Measurements from ENCODE around the gene IMP3. TPM values are rescaled to one million over a fixed set of nuclear protein-coding genes. Genes with fewer than 3 reads are reported as not detected.
A peak's percentile ranks its signal among the peaks of the same experiment; 100 is the strongest.
"Not testable (repeated sequence)": the region's sequence is repeated elsewhere in the genome, so short reads cannot be mapped to it uniquely, and the experiment has no call there.

The IMP3 gene
- polyA plus RNA-seq, 6 donors from 2014 or later, result 173 to 270 (median 228) TPM

DNA sequence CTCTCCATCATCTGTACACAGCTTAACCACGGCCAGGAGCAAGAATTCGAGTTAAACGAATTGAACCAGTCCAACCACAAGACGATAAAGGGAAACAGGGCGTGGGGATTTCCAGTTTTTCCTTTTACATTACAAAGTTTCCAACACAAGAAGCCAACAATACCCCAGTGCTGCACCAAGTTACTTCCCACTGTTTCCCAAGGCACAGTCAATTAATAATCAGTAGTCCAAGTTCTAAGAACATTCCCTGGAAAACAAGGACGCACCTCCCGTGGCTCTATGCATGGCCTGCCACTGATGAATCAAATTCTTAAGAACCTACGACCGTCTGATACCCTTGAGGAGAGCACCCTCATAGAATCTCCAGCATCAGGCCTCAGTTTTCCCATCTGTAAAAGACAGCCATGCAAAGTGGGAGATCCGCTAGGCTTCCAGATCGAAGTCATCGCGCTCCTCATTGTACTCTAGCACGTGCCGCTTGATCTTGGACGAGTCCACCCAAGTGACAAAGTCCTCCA lies 774 bp downstream of the IMP3 start:
- no peaks in the 10 kb centered on the region for H3K9me3 Mint-ChIP-seq
- peak overlapping the region; percentile 91 to 98 (median 97) for H3K27ac Mint-ChIP-seq
- H3K4me1 Mint-ChIP-seq, result peaks cover 25 to 42% (median 36%) of the 10 kb centered on the region in 3 donors
- no peak for ATAC-seq (ENCODE audit: low read depth in 2 of 2)
- H3K27me3 Mint-ChIP-seq, result no peaks in the 10 kb centered on the region
- DNase-seq, result no peak
- H3K36me3 Mint-ChIP-seq, result no peaks in the 10 kb centered on the region
- peak overlapping the region; percentile 87 to 97 (median 94) for H3K4me3 Mint-ChIP-seq

DNA sequence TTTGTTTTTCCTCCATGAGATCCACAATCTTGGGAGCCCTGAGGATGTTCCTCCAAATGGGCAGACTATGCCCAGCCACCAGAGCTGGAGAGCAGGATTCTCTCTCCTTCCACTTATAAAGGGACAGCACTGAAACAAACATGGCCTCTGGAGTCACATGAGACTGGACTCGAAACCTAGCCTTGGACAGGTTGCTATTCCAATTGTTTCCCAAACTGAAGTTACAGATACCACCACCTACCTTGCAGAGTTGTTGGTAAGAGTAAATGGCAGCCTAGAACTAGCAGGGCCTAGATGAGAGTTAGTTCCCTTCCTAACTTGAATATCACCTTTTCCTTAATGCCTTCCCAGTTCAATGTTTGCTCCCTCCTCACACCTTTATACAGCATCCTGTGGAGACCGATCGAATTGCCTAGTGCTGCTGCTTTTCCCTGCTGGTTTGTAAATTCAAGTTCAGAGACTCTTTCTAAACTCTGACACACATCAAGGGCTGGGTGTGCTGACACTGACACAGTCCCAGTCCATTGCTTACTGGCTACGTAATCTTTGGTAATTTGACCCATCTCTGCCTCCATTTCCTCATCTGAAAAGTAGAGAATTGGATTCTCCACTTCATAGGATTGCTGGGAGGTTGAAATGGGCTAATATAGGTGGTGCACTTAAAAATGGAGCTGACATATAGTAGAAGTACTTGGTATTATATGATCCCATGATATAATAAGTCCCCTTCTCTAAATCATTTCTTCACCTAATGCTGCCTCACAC lies 2.6 kb downstream of the IMP3 start:
- no peak for ATAC-seq (ENCODE audit: low read depth in 2 of 2)
- H3K36me3 Mint-ChIP-seq, result no peaks in the 10 kb centered on the region
- DNase-seq, result no peak
- no peaks in the 10 kb centered on the region for H3K27me3 Mint-ChIP-seq
- H3K27ac Mint-ChIP-seq, result peak overlapping the region in 1 of 6 donors; percentile 42
- H3K9me3 Mint-ChIP-seq, result no peaks in the 10 kb centered on the region
- H3K4me1 Mint-ChIP-seq, result peaks cover 25 to 42% (median 36%) of the 10 kb centered on the region in 3 donors
- H3K4me3 Mint-ChIP-seq, result peak overlapping the region in 5 of 8 donors; percentile 16 to 97 (median 73)

DNA sequence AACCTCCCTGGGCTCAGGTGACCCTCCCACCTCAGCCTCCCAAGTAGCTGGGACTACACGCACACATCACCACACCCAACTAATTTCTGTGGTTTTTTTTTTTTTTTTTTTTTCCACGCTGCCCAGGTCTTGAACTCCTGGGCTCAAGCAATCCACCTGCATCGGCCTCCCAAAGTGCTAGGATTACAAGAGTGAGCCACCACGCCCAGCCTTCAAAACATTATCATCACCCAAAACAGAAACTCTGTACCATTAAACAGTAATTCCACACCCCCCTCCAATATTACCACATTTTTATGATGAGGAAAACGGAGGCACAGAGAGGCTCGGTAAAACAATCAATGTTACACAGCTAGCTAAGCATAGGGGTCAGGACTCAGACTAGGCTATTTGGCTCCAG lies 4.0 kb downstream of the IMP3 start:
- Mint-ChIP-seq H3K4me1 (peaks cover 22 to 38% (median 34%) of the 10 kb centered on the region in 3 donors), H3K27ac (peak overlapping the region in 1 of 6 donors; percentile 93), H3K9me3 (no peaks in the 10 kb centered on the region), H3K36me3 (no peaks in the 10 kb centered on the region), H3K4me3 (no peak overlapping the region), H3K27me3 (no peaks in the 10 kb centered on the region)
- no peak for ATAC-seq (ENCODE audit: low read depth in 2 of 2)
- no peak for DNase-seq

DNA sequence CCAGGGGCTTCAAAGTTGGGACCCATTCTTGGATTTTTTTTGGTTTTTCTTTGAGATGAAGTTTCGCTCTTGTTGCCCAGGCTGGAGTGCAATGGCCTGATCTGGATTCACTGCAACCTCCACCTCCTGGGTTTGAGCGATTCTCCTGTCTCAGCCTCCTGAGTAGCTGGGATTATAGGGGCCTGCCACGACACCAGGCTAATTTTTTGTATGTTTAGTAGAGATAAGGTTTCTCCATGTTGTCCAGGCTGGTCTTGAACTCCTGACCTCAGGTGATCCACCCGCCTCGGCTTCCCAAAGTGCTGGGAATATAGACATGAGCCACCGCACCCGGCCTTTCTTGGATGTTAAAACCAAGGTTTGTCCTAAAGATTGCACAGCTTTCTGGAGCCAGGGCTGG lies 6.1 kb downstream of the IMP3 start:
- H3K36me3 Mint-ChIP-seq; H3K4me3 Mint-ChIP-seq; DNase-seq; H3K9me3 Mint-ChIP-seq; ATAC-seq (ENCODE audit: low read depth in 2 of 2); H3K27me3 Mint-ChIP-seq; H3K27ac Mint-ChIP-seq: not testable (repeated sequence)
- peaks cover 19 to 23% (median 22%) of the 10 kb centered on the region in 3 donors for H3K4me1 Mint-ChIP-seq

DNA sequence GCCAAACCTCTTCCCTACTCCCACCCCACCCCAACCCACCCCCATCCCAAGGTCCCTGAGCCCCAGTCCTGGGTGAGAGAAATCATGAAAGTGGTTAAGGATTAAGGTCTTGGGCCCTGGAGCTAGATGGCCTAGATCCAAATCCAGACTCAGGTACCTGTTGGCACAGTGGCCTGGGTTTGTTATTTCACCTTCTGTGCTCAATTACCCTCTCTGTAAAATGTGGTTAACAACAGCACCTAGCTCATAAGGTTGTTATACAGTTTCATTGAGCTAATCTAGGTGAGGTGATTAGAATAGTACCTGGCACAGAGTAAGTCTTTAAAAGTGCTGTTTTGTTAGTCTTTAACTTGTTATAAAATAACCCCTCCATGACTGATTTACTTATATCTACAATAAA lies 8.1 kb downstream of the IMP3 start:
- Mint-ChIP-seq H3K27ac (no peak overlapping the region), H3K9me3 (no peaks in the 10 kb centered on the region), H3K36me3 (no peaks in the 10 kb centered on the region), H3K4me1 (peaks cover 6 to 7% (median 7%) of the 10 kb centered on the region in 3 donors), H3K4me3 (no peak overlapping the region), H3K27me3 (no peaks in the 10 kb centered on the region)
- DNase-seq, result no peak
- no peak for ATAC-seq (ENCODE audit: low read depth in 2 of 2)

DNA sequence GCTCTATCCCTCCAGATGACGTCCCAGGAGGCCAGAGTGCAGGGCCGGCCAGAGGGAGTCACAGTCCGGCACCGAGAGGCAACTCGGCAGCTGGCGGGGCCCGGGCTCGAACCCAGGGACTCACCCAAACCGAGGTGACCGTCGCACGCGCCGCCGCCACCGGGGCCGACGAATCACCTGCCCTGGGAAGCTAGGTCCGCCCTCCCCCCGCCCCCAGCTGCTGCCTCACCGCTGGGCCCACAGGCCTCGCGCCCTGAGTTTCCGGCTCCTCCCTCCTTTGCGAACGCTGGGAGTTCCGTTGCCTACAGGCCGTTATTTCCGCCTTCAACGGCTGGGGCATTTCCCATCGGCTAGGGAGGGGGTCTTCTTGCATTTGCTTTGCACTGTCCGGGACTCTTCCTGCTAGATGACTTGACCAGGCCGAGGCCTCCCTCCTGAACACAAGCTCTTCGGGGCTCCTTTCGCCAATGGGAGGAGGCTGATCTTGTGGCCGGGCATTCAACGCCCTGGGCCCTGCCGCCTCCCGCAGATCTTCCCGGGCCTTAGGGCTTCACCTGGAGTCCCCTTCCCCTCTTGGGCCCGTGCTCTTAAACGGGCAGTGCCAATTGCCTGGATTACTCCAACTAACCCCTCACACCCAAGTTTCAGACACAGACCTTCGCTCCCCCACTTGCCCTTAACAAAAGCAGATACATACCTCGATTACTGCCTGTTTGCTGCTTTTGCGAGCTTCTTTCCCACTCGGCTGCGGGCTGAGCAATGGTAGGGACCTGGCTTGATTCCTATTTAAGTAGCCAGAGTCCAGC lies 14.3 kb downstream of the IMP3 start, which contains the start of gene SNUPN:
SNUPN (minus strand) TSS at position 184 of the 806 bp plus-strand sequence. CDS start 4,674 bp downstream, outside the sequence.
- Mint-ChIP-seq H3K27me3 (no peaks in the 10 kb centered on the region), H3K9me3 (no peaks in the 10 kb centered on the region), H3K4me1 (peaks cover 17 to 19% (median 19%) of the 10 kb centered on the region in 3 donors), H3K27ac (peak within 1 kb of the TSS; percentile 94 to 99 (median 98)), H3K36me3 (no peaks in the 10 kb centered on the region), H3K4me3 (peak within 1 kb of the TSS; percentile 85 to 98 (median 92))
- ATAC-seq (ENCODE audit: low read depth in 2 of 2), result peak; percentile 93
- DNase-seq, result peak; percentile 86

DNA sequence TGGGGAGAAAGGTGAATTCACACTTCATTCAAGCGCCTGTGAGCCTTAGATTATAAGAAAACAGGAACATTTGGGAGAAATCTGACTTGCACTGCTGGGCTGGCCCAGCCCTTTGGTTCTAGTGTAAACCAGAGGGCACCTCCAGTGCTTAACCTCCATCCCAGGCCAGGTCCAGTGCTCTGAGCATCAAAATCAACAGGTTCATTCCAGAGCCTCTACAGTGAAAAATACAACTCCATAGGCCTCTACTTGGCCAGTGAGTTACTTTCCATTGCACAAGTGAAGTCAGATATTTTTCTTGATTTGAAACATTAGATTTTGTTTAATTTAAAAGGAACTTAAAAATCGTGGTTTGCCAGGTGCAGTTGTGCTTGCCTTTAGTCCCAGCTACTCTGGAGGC lies 17.5 kb downstream of the IMP3 start:
- peak overlapping the region in 2 of 8 donors; percentile 30 to 72 for H3K4me3 Mint-ChIP-seq

DNA sequence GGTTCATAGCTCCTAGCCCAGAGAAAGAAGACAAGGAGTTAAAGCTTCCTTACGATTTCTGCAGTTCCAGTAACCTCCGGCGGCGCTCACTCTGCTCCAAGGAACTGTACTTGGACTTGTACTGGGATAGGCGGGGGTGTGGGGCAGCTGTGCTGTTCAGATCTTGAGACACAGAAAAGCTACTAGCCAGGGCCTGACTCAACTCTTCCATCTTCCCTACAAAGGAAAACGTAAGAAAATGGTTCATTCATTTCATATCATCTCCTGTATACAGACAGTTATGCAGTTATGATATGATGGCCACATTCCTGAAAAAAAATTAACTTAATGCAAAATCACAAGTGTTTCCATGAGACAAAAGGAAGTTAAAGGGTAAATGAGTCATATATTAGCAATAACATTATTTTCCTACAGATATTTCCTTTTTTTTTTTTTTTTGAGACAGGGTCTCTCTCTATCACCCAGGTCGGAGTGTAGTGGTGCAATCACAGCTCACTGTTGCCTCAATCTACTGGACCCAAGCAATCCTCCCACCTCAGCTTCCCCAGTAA lies 19.1 kb downstream of the IMP3 start:
- no peak overlapping the region for H3K4me3 Mint-ChIP-seq
- ATAC-seq (ENCODE audit: low read depth in 2 of 2), result no peak
- DNase-seq, result no peak
- H3K36me3 Mint-ChIP-seq, result peaks cover 15 to 16% of the 10 kb centered on the region in 2 donors
- H3K9me3 Mint-ChIP-seq, result no peaks in the 10 kb centered on the region
- H3K27ac Mint-ChIP-seq, result peak overlapping the region in 5 of 6 donors; percentile 21 to 62 (median 48)
- no peaks in the 10 kb centered on the region for H3K27me3 Mint-ChIP-seq
- peaks cover 8 to 16% (median 15%) of the 10 kb centered on the region in 3 donors for H3K4me1 Mint-ChIP-seq

More for the DNA sequence above, 17.5 kb downstream of the IMP3 start:
- ATAC-seq (ENCODE audit: low read depth in 2 of 2), result no peak
- DNase-seq, result no peak
- peaks cover 14 to 22% (median 20%) of the 10 kb centered on the region in 3 donors for H3K4me1 Mint-ChIP-seq
- H3K9me3 Mint-ChIP-seq, result no peaks in the 10 kb centered on the region
- no peaks in the 10 kb centered on the region for H3K27me3 Mint-ChIP-seq
- H3K36me3 Mint-ChIP-seq, result peaks cover 2 to 5% of the 10 kb centered on the region in 2 donors
- H3K27ac Mint-ChIP-seq, result peak overlapping the region in 1 of 6 donors; percentile 57

DNA sequence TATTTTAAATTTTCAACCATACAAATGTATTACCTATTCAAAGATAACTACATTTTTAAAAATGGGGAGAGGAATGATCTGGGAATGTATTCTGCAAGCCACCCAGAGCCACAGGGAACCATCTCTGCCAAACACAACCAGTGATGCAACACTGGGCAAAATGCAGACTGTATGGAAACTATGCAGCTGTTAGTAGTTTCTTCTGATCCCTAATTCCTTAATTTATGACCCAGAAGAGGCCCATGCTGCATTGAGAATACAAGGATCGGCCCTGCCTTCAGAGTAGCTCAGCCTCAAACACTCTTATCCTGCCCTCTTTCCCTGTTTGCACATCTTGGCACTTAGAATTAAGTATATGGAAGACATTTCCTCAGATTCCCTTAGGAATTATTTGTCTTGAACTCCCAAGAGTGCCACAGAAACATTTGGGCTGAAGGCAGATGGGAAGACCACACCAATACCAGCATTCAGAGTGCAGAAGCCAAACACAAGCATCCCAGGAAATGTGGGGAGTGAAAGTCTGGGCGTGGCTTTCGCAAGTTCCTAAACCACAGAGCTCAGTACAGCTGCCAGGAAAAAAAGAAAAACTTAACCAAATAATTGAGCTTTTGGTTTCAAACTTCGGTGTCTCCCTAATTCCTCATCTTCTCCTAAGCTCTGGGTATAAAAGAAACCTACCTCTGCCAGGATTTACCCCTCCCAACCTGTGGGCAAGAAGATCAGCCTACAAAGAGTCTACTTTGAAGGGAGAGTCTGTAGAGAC lies 19.8 kb downstream of the IMP3 start:
- no peak for DNase-seq
- no peak for ATAC-seq (ENCODE audit: low read depth in 2 of 2)
- no peak overlapping the region for H3K27ac Mint-ChIP-seq
- H3K9me3 Mint-ChIP-seq, result no peaks in the 10 kb centered on the region
- H3K27me3 Mint-ChIP-seq, result no peaks in the 10 kb centered on the region
- peaks cover 19 to 22% of the 10 kb centered on the region in 2 donors for H3K36me3 Mint-ChIP-seq
- H3K4me1 Mint-ChIP-seq, result peaks cover 7 to 15% (median 12%) of the 10 kb centered on the region in 3 donors
- H3K4me3 Mint-ChIP-seq, result peak overlapping the region in 1 of 8 donors; percentile 12

DNA sequence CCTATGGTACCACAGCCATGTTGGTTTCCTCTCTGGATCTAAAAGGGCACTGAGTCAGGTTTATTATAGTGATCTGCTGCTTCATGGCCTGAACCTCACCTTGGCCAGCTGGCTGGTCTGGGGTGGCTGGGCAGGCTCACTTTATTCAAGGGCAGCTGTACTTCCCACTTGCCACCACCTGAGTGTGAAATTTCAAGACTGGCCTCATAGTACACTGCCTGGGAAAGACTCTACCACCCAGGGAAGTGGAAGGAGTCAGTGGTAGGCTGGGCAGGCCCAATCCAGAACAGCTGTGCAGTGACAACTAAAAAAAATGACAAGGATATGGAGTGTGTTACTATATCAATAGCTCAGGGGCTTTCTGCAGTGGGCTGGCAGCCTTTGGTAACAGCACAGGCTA lies 23.3 kb downstream of the IMP3 start:
- H3K4me3 Mint-ChIP-seq, result no peak overlapping the region
- H3K4me1 Mint-ChIP-seq, result peaks cover 6 to 18% (median 8%) of the 10 kb centered on the region in 3 donors
- ATAC-seq (ENCODE audit: low read depth in 2 of 2) (no peak), DNase-seq (no peak)
- H3K27ac Mint-ChIP-seq, result peak overlapping the region in 2 of 6 donors; percentile 45 to 83
- H3K27me3 Mint-ChIP-seq, result no peaks in the 10 kb centered on the region
- H3K36me3 Mint-ChIP-seq, result peaks cover 29 to 46% of the 10 kb centered on the region in 2 donors
- H3K9me3 Mint-ChIP-seq, result no peaks in the 10 kb centered on the region

DNA sequence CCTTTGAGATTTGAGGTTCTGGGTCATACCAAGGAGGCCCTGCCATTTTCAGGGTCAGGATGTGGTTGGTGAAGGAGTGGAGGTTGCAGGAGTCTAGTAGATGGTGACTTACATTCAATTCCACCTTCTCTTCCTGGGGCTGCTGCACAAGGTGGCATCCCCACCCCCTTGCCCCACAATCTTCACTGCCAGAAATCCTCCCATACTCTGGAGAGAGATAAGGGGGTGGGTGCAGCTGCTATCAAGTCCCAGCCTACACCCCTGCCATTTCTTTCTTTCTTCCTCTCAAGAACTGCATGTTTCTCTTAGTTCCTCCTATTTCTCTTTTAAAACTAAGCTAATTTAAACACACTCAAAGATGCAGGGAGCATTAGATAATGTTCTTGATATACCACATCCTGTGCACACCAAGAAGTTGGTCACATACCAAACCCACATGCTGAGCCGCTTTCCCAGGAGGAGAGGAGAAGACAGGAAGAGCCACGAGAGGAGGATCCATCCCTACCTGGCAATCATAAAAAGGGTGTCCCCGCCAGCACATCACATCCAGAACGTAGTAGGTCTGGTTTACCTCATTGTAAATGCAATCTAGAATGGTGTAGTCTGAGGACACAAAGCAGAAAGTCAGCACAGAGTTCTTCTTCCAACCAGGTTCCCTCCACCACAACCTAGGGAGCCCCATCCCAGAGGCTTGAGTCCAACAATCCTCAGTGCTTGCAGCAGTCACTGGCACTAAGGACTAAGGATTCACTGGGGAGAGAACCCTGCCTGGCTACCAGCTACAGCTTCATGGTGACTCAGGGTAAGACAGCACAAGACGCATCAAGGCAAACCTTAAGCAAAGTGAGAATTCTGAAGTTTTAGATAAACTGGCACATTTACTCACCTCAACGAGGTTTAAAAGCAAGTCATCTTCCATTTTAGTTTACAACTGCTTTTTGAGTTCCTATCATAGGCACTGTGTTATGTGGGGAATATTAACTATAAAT lies 33.0 kb downstream of the IMP3 start:
- Mint-ChIP-seq H3K27me3 (no peaks in the 10 kb centered on the region), H3K4me3 (no peak overlapping the region), H3K9me3 (no peaks in the 10 kb centered on the region), H3K4me1 (peaks cover 0 to 4% (median 0%) of the 10 kb centered on the region in 3 donors), H3K27ac (peak overlapping the region in 4 of 6 donors; percentile 24 to 71 (median 53)), H3K36me3 (peaks cover 13 to 43% of the 10 kb centered on the region in 2 donors)
- ATAC-seq (ENCODE audit: low read depth in 2 of 2) (no peak), DNase-seq (no peak)

DNA sequence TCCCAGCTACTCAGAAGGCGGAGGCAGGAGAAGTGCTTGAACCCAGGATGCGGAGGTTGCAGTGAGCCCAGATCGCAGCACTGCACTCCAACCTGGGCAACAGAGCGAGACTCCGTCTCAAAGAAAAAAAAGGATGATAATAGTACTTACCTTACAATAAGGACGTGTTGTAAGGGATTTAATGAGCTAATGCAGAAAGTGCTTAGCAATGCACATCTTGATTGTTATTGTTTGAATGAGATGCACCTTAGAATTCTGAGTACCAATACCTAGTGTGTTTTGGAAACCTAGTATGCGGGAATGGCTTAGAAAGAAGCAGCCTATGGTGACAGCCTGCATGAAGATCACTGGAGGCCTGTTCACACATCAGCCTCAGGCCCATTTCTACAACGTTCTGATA lies 34.0 kb downstream of the IMP3 start:
- ATAC-seq (ENCODE audit: low read depth in 2 of 2), result no peak
- no peak for DNase-seq
- Mint-ChIP-seq H3K36me3 (peaks cover 15 to 37% of the 10 kb centered on the region in 2 donors), H3K4me1 (peaks cover 0 to 4% (median 0%) of the 10 kb centered on the region in 3 donors), H3K9me3 (no peaks in the 10 kb centered on the region), H3K4me3 (no peak overlapping the region), H3K27me3 (no peaks in the 10 kb centered on the region), H3K27ac (no peak overlapping the region)
